Inflammatory macrophage treated with lipopolysaccharide for 1 hour (primary cell): ENCODE results near the gene NOS1.

ENCODE experiments used
- DNase-seq, 2 donors: peaks; one replicate each; pipeline ENCODE4 v3.0.0-alpha.2; 2020 to 2022

NOS1 gene

DNA sequence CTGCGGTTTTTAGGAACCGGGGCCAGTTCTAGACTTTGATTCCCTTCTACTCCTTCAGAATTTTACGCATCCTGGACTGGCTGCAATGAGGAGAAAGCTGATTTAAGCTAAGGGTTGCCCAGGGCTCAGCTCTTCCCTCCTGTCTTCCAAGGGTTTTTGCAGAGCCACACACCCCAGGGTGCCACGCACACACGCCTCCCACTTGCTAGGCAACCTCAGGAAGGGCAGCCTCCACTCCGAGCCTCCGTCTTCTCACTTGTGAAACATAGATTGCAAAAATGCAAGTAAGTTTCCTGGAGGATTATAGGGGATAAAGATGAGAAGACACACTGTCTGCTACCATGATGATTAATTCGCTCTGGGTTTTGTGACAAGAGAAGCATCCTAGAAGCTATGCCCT lies 31.7 kb downstream of the NOS1 start:
- DNase-seq: no peak

GRCh38 chr12:117328556-117329100 lies 32.8 kb downstream of the NOS1 start:
- DNase-seq: no peak

DNA sequence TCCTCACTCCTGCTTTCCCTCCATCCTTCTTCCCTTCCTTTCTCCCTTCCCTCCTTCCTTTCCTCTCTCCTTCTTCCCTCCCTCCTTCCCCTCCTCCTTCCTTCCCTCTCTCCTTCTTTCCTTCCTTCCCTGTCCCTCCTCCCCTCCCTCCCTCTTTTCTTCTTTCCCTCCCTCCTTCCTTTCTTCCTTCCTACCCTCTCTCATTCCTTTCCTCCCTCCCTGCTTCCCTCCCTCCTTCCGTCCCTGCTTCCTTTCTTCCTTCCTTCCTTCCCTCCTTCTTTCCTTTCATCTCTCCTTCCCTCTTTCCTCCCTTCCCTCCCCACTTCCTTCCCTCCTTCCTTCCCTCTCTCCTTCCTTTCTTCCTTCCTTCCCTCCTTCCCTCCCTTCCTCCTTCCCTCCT lies 39.0 kb downstream of the NOS1 start:
- DNase-seq: no peak

GRCh38 chr12:117321572-117321971 lies 39.9 kb downstream of the NOS1 start:
- DNase-seq: no peak

DNA sequence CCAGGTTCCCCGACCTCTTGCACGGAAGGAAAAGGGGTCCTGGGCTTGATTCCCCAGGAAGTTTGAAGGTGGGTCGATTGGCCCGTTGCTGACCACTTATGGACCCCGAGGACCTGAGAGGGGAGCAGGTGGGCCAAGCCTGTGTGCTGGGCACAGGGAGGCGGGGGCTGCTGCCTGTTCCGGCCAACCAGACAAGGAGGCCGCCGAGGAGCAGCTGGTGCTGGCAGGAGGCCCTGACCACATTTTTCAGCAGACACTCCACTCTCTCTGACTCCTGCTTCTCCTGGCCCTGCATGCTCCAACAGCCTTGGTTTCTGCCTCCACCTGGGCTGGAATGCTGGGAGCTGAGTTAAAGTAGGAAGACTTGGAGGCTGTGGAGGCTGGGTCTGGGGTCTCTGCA lies 42.8 kb downstream of the NOS1 start:
- no peak for DNase-seq

- no peak for DNase-seq
Observed at GRCh38 chr12:117316336-117316735, 45.1 kb downstream of the NOS1 start.

DNA sequence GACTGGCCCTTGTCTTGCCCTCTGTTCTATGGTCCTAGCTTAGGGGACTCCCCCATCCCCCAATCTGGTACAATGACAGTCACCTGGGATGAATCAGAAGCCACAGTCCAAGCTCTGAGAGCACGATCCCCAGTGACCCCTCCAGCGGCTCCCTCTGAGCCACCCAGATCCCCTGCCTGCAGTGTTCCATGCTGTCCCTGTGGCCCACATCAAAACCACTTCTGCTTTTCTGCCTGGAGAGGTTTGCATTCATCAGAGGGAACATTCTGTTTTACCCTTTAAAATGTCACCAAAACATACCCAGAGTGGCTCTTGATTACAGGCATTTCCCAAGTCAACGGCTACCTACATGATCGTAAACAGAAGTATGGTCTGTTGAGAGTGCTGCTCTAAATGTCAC lies 47.5 kb downstream of the NOS1 start:
- no peak for DNase-seq

DNA sequence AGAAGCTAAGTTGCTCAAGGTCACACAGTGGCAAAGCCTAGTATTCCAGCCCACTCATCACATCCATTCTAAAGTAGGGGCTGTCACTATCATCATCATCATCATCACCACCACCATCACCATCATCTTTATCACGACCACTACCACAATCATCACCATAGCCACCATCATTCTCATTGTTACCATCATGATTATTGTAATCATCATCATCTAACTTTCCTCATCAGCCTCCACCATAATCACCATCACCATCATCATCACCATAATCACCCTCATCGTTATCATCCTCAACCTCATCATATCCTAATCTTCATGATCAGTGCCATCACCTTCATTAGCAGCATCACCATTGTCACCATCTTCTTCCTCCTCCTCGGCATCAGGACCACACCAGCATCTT lies 48.7 kb downstream of the NOS1 start:
- no peak for DNase-seq

- DNase-seq: no peak
Observed at GRCh38 chr12:117309276-117309925, 52.0 kb downstream of the NOS1 start.

DNA sequence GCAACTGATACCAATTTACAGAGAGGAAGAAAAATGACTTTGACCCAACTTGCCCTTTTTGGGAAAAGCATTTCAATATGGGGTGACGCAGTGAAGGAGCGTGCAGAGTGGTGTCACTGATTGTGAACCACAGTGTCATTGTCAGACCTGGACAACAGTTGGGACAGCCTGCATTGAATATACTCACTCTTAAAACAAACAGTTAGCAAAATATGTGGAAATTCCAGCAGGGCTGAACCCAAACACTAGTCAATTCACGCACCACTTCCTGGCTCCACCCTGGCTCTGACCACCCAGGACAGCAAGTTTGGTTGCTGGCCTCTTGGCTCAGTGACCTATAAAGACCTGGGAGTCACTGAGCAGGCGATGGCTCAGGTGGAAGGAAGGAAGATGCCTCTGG lies 61.3 kb downstream of the NOS1 start:
- DNase-seq: no peak

- DNase-seq: no peak
Observed at GRCh38 chr12:117298648-117299225, 62.7 kb downstream of the NOS1 start.

GRCh38 chr12:117298191-117298590 lies 63.2 kb downstream of the NOS1 start:
- DNase-seq: no peak

- DNase-seq: no peak
Observed at GRCh38 chr12:117294189-117294603, 67.2 kb downstream of the NOS1 start.

- no peak for DNase-seq
Observed at GRCh38 chr12:117293510-117293909, 67.9 kb downstream of the NOS1 start.

DNA sequence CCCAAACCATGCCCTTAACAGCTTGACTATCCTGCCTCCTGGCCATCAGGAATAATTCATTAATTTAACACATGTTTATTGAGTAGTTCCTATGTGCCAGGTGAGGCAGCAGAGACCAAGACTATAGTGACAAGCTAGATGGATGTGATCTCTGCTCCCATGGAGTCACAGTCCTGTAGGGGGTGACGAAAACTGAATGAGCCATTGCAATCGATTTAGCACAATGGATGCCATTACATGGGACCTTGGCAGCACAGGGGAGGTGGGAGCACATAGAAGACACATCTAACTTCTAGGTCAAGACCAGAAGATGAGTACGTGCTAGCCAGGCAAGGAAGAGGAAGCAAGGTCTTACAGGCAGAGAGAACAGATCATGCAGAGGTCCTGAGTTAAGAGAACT lies 68.7 kb downstream of the NOS1 start:
- no peak for DNase-seq

GRCh38 chr12:117284140-117284539 lies 77.3 kb downstream of the NOS1 start:
- DNase-seq: no peak

- no peak for DNase-seq
Observed at GRCh38 chr12:117282490-117282889, 78.9 kb downstream of the NOS1 start.

DNA sequence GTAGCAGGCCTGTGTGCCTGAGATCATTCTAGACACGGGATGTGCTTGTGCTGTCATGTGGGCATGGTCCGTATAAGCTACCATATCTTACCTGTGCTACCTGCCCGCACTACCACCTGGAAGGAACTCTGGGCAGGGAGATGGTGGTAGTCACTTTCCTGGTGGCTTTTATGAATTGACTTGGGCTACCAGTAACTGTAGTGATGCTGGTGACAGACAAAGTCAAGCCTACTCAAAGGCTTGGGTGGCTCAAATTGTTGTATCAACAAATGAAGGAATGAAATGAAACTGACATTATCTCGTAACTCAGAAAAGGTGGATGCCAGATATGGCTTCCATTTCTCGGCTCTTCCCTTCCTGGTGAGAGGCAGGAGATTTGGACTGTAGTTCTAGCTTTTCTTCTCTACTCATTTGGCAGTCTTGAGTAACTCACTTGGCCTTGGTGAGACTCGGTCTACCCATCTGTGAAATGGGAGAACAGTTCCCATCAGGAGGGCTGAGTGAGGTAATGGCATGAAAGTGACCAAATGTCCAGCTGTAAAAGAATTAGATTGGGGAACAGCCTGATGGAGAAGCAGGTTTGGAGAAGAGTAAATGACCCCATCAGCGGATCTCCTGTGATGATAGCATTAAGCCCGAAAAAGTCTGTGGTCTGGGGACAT lies 81.3 kb downstream of the NOS1 start:
- DNase-seq: no peak

DNA sequence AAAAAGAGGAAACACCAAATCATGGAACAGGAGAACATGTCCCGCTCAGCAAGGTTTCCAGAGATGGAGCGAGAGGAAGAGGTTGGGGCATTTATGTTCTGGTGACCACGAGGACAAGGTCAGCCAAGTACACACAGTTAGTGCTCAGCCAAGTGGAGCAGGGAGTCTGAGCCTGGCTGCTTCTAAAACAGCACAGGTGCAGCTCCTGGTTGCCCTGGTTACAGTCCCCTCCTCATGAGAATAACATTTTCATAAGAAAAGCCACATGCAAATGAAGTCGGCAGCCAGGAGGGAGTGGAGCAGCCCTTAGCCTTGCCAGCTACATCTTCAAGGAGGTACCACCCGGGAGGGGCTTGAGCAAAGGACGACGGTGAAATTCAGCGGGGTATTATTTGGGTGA lies 81.8 kb downstream of the NOS1 start:
- no peak for DNase-seq

DNA sequence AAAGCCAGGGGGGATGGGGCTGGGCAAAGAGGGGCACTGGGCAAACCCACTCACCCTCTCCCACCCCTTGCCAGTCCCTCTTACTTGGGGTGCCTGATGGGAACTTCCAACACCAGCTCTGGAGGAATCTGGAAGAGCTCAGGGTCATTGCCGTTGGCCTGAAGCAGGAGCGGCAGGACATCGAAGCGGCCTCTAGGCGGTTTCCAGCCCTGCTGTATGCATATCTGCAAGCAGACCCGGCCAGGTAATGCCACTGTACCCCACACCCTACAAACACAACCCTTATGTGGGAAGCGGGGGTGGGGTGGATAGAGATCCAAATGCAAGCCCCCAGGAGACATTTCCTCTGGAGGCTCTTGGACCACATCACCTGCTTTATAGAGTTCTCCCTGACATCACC lies 83.6 kb downstream of the NOS1 start:
- no peak for DNase-seq

DNA sequence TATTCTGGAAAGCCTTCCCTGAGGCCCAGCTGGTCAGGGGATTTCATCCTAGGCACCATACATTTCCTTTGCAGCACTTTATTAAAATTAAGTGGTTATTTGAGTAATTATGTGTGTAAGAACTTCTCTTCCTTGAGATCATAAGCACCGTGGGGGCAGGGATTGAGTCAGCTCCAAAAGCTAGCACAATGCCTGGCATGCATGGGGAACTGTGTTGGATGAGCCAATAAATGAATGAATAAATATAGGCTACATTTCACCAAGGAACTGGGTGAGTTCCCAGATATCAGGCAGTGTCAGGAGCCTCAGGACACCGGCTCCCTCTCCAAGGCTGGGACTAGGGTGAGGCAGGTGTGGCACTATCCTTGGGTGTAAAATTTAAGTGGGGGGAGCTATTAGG lies 88.3 kb downstream of the NOS1 start:
- DNase-seq: no peak

DNA sequence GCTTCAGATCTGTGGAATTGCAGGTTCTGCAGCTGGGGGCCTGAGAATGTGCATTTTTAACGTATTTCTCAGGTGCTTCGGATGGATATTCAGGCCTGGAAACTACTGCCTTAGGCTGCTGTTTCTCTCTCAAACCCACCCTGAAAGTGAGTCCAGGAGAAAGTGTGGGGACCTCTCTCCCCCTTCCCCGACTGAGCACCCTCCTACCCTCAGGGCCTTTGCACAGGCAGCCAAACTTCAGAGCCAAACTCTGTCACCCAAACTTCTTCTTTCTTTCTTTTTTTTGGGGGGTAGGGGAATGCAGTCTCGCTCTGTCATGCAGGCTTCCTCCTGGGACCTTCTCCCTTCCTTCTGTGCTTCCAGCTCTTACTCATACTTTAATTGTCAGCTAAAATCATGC lies 88.7 kb downstream of the NOS1 start:
- DNase-seq: no peak

- no peak for DNase-seq
Observed at GRCh38 chr12:117262749-117263148, 98.7 kb downstream of the NOS1 start.

DNA sequence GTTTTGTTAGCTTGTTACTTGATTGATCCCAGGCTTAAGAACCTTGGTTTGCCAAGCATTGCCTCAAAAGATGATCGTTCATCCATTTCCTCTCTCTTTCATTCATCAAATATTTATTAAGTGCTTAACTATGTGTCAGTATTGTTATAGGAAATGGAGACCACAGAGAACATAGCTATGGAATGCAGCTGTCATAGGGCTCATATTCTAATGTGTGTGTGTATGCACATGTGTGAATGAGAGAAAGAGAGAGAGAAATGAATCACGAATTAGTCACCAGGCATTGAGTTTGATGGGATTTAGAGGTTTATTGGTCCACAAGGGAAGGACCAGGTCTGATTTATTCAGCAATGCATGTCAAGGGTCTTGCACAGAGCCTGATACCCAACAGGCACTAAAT lies 100.2 kb downstream of the NOS1 start:
- no peak for DNase-seq
